Astrocyte of the spinal cord (primary cell): ENCODE data around the gene LLGL2.

Experiments
- DNase-seq: peaks from one replicate; pipeline ENCODE4 v3.0.0; 2011; ENCODE audit warnings: low read depth, low spot score
- H3K4me3 ChIP-seq: 2 replicates; pipeline ENCODE4 v1.5.1; 2011; ENCODE audit warnings: low read depth, mild to moderate bottlenecking, low read length, moderate library complexity
- CTCF ChIP-seq: IDR thresholded peaks from 2 replicates; pipeline ENCODE4 v1.5.1; 2012; ENCODE audit warnings: low read depth, mild to moderate bottlenecking, low read length, inconsistent platforms
- in situ Hi-C: cut with HindIII; loops from 2 replicates; pipeline ENCODE4 v1.10.0; 2017; ENCODE audit warnings: low sequenced_read_pairs

The LLGL2 gene

DNA sequence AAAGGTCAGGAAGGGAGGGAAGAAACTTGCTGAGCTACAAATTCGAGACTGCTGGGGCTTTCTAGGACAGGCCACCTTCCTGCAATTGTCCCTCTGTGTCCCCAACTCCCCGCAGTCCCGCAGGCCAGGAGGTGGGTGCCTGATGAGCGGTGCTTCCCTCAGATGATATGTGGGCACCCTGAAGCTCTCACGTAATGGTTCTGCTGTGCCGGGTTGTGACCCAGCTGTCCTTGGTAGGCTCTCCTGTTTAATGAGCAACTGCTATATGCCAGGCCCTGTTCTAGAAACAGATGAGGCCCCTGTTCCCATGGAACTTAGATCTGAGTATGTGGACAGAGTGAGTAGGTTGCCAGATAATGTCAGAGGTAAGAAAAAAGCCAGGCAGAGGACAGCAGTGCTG is 40.1 kb downstream of the LLGL2 start:
- DNase-seq = no peak
- no peak for TF ChIP-seq CTCF
- no peak overlapping the region for H3K4me3 ChIP-seq
- in situ Hi-C loops = no loop called here

DNA sequence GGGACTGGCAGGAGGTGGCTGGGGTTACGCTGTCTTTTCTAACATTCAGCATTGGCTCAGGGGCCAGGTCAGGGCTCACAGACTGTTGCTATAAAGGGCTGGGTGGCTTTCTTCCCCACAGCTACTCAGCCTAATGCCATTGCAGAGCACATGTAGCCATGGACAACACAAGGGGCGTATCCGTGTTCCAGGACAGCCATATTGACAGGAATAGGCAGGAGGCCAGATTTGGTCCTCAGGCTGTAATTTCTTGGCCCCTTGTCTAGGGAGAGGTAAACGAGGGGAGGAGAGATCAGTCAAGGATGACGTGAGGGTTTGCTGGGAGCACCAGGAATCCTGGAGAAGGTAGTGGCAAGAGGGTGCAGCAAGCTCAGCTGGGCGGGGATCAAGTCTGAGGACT is 40.9 kb downstream of the LLGL2 start:
- TF ChIP-seq CTCF = no peak
- no peak for DNase-seq
- in situ Hi-C loops = no loop called here
- no peak overlapping the region for H3K4me3 ChIP-seq

GRCh38 chr17:75566834-75567233 is 41.3 kb downstream of the LLGL2 start:
- in situ Hi-C loops = no loop called here
- H3K4me3 ChIP-seq = no peak overlapping the region
- no peak for TF ChIP-seq CTCF
- DNase-seq = no peak

DNA sequence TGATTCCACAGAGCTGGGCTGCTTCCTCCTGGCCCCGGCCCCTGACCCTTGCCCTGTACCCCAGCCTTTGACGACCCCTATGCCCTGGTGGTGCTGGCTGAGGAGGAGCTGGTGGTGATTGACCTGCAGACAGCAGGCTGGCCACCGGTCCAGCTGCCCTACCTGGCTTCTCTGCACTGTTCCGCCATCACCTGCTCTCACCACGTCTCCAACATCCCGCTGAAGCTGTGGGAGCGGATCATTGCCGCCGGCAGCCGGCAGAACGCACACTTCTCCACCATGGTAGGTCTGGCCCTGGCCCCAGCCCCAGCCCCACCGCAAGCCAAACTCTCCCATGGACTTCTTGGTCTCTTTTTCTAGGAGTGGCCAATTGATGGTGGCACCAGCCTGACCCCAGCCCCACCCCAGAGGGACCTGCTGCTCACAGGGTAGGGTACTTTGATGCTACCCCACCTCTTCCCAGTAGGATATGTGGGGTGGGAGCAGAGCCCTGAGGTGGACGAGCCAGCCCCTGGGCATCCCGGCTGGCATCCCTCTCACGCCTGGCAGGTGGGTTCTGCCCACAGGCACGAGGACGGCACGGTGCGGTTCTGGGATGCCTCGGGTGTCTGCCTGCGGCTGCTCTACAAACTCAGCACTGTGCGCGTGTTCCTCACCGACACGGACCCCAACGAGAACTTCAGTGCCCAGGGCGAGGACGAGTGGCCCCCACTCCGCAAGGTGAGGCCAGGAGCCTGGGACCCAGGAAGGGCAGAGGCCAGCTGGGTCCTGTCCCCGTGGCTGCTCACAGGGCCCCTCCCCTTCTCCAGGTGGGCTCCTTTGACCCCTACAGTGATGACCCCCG is 43.1 kb downstream of the LLGL2 start:
- in situ Hi-C loops = no loop called here
- DNase-seq = no peak
- H3K4me3 ChIP-seq = no peak overlapping the region
- TF ChIP-seq CTCF = no peak

GRCh38 chr17:75570034-75570676 is 44.7 kb downstream of the LLGL2 start:
- DNase-seq = no peak
- in situ Hi-C loops = no loop called here

GRCh38 chr17:75570772-75571171 is 45.3 kb downstream of the LLGL2 start:
- no peak for DNase-seq
- H3K4me3 ChIP-seq = no peak overlapping the region
- TF ChIP-seq CTCF = no peak
- in situ Hi-C loops = no loop called here

More at GRCh38 chr17:75570034-75570676, 44.7 kb downstream of the LLGL2 start:
- no peak for TF ChIP-seq CTCF
- no peak overlapping the region for H3K4me3 ChIP-seq
